H9 (cell line): ENCODE measurements around the gene SPECC1L. TPM values are rescaled to one million over a fixed set of nuclear protein-coding genes. Genes with fewer than 3 reads are reported as not detected.

Source experiments
- DNase-seq: peaks from one replicate; pipeline ENCODE4 v3.0.0-alpha.2; 2017
- H2AFZ ChIP-seq: one replicate; pipeline ENCODE4 v1.6.1; 2013; ENCODE audit warnings: mild to moderate bottlenecking, low read length, control low read depth, moderate library complexity
- H2AK5ac ChIP-seq: 2 replicates; pipeline ENCODE4 v1.6.1; 2013; ENCODE audit warnings: low read length, control low read depth, mixed read lengths; ENCODE audit not compliant: insufficient read length
- H2BK120ac ChIP-seq: one replicate; pipeline ENCODE4 v1.6.1; 2013; ENCODE audit warnings: low read depth, mild to moderate bottlenecking, low read length, control low read depth, inconsistent platforms; ENCODE audit not compliant: poor library complexity, severe bottlenecking
- H2BK12ac ChIP-seq: 2 replicates; pipeline ENCODE4 v1.6.1; 2013; ENCODE audit warnings: low read length, control low read depth, mixed read lengths, low read depth; ENCODE audit not compliant: insufficient read length
- H2BK15ac ChIP-seq: 2 replicates; pipeline ENCODE4 v1.6.1; 2013; ENCODE audit warnings: low read depth, low read length, control low read depth
- H2BK20ac ChIP-seq: one replicate; pipeline ENCODE4 v1.6.1; 2013; ENCODE audit warnings: low read depth, mild to moderate bottlenecking, low read length, control low read depth, inconsistent platforms; ENCODE audit not compliant: poor library complexity, severe bottlenecking
- H2BK5ac ChIP-seq: 2 replicates; pipeline ENCODE4 v1.6.1; 2013; ENCODE audit warnings: low read length, control low read depth, mixed read lengths; ENCODE audit not compliant: insufficient read length
- H3K14ac ChIP-seq: 2 replicates; pipeline ENCODE4 v1.6.1; 2013; ENCODE audit warnings: low read length, control low read depth; ENCODE audit not compliant: insufficient read depth
- H3K18ac ChIP-seq: 2 replicates; pipeline ENCODE4 v1.6.1; 2013; ENCODE audit warnings: low read depth, mild to moderate bottlenecking, mixed read lengths, low read length, control low read depth; ENCODE audit not compliant: insufficient read length
- H3K23ac ChIP-seq: 2 replicates; pipeline ENCODE4 v1.6.1; 2013; ENCODE audit warnings: low read length, control low read depth, mixed read lengths, low read depth; ENCODE audit not compliant: insufficient read length
- H3K23me2 ChIP-seq: 2 replicates; pipeline ENCODE4 v1.6.1; 2013; ENCODE audit warnings: low read depth, mild to moderate bottlenecking, mixed read lengths, low read length, control low read depth; ENCODE audit not compliant: insufficient read length, poor library complexity, severe bottlenecking
- H3K27ac ChIP-seq: 2 replicates; pipeline ENCODE4 v1.5.1; 2013; ENCODE audit warnings: low read length, control low read depth, mixed read lengths, low read depth; ENCODE audit not compliant: insufficient read length
- H3K27me3 ChIP-seq: 2 replicates; pipeline ENCODE4 v1.6.1; 2013; ENCODE audit warnings: low read length, control low read depth, inconsistent platforms; ENCODE audit not compliant: insufficient read depth
- H3K4ac ChIP-seq: 2 replicates; pipeline ENCODE4 v1.6.1; 2013; ENCODE audit warnings: low read depth, mild to moderate bottlenecking, control low read depth, inconsistent platforms, low read length, moderate library complexity
- H3K4me1 ChIP-seq: 2 replicates; pipeline ENCODE4 v1.6.1; 2013; ENCODE audit warnings: low read length, control low read depth, inconsistent platforms; ENCODE audit not compliant: insufficient read depth
- H3K4me2 ChIP-seq: 2 replicates; pipeline ENCODE4 v1.6.1; 2013; ENCODE audit warnings: low read length, control low read depth, mixed read lengths; ENCODE audit not compliant: insufficient read length, insufficient read depth
- H3K56ac ChIP-seq: 2 replicates; pipeline ENCODE4 v1.6.1; 2013; ENCODE audit warnings: low read depth, mild to moderate bottlenecking, mixed read lengths, low read length, control low read depth; ENCODE audit not compliant: insufficient read length
- H3K79me1 ChIP-seq: 2 replicates; pipeline ENCODE4 v1.6.1; 2013; ENCODE audit warnings: low read depth, mild to moderate bottlenecking, moderate library complexity, low read length, control low read depth, inconsistent platforms; ENCODE audit not compliant: insufficient read depth, poor library complexity, severe bottlenecking
- H3K79me2 ChIP-seq: 2 replicates; pipeline ENCODE4 v1.6.1; 2013; ENCODE audit warnings: low read length, control low read depth, inconsistent platforms; ENCODE audit not compliant: insufficient read depth
- H3K9ac ChIP-seq: 2 replicates; pipeline ENCODE4 v1.6.1; 2013; ENCODE audit warnings: low read length, control low read depth, mixed read lengths; ENCODE audit not compliant: insufficient read length; ENCODE audit errors: extremely low read depth
- H3K9me3 ChIP-seq: one replicate; pipeline ENCODE4 v1.6.1; 2013; ENCODE audit warnings: low read depth, low read length, inconsistent platforms; ENCODE audit not compliant: control insufficient read depth
- H3T11ph ChIP-seq: one replicate; pipeline ENCODE4 v1.6.1; 2013; ENCODE audit warnings: mild to moderate bottlenecking, low read length, control low read depth, inconsistent platforms
- H4K20me1 ChIP-seq: one replicate; pipeline ENCODE4 v1.6.1; 2013; ENCODE audit not compliant: control insufficient read depth, insufficient read length, insufficient read depth
- H4K5ac ChIP-seq: 2 replicates; pipeline ENCODE4 v1.6.1; 2013; ENCODE audit warnings: low read depth, mild to moderate bottlenecking, mixed read lengths, low read length, control low read depth; ENCODE audit not compliant: insufficient read length
- H4K8ac ChIP-seq: replicated peaks from 2 replicates; pipeline ENCODE4 v1.6.1; 2013; ENCODE audit warnings: low read length, control low read depth, mixed read lengths, low read depth; ENCODE audit not compliant: insufficient read length
- H4K91ac ChIP-seq: 2 replicates; pipeline ENCODE4 v1.6.1; 2013; ENCODE audit warnings: low read depth, mild to moderate bottlenecking, moderate library complexity, mixed read lengths, low read length, control low read depth; ENCODE audit not compliant: insufficient read length
- H3K27ac Mint-ChIP-seq, 3 experiments: 2 replicates in 2 of 3; 3 replicates in 1 of 3; pipeline ENCODE4 v1.8.0; 2020 to 2021; ENCODE audit warnings: mixed read lengths in 3 of 3, mild to moderate bottlenecking in 1 of 3, moderate library complexity in 1 of 3
- H3K27me3 Mint-ChIP-seq: 2 replicates; pipeline ENCODE4 v1.8.0; 2021; ENCODE audit warnings: low read depth, mild to moderate bottlenecking, moderate library complexity, mixed read lengths
- H3K36me3 Mint-ChIP-seq, 3 experiments: 2 replicates in 2 of 3; 3 replicates in 1 of 3; pipeline ENCODE4 v1.8.0; 2020 to 2021; ENCODE audit warnings: low read depth in 3 of 3, mixed read lengths in 3 of 3; ENCODE audit not compliant: insufficient read depth in 1 of 3
- H3K4me1 Mint-ChIP-seq, 2 experiments: 2 replicates each; pipeline ENCODE4 v1.8.0; 2020; ENCODE audit warnings: mixed read lengths in 2 of 2
- H3K4me3 Mint-ChIP-seq, 2 experiments: 2 replicates in 1 of 2; 3 replicates in 1 of 2; pipeline ENCODE4 v1.8.0; 2020 to 2021; ENCODE audit warnings: mild to moderate bottlenecking in 2 of 2, mixed read lengths in 2 of 2, moderate library complexity in 1 of 2
- H3K9me3 Mint-ChIP-seq, 2 experiments: 2 replicates in 1 of 2; 3 replicates in 1 of 2; pipeline ENCODE4 v1.8.0; 2020; ENCODE audit warnings: mild to moderate bottlenecking in 2 of 2, mixed read lengths in 2 of 2, moderate library complexity in 1 of 2
- WGBS: extraction: QIAGEN DNeasy Blood & Tissue Kit; methylation state at CpG from one replicate; pipeline ENCODE4 v1.1.7; 2013; ENCODE audit warnings: missing lambda C conversion rate, low lambda C conversion rate, mixed read lengths; ENCODE audit not compliant: insufficient read length; ENCODE audit errors: extremely low coverage; 5-methylcytosine and 5-hydroxymethylcytosine counted together
- total RNA-seq: library from RNA; stranded (reverse); gene quantifications from 2 replicates; pipeline ENCODE4 v1.2.1, GENCODE V29; 2021
- TF ChIP-seq, protein P1 (sequence below): fragments of 200-600 bp; sonication (generic); conservative IDR thresholded peaks from 3 replicates; pipeline ENCODE4 v1.8.0; 2021; ENCODE audit warnings: antibody characterized with exemption, mild to moderate bottlenecking

SPECC1L gene
- total RNA-seq, 1 experiment from 2014 or later, result 57.1 TPM

DNA sequence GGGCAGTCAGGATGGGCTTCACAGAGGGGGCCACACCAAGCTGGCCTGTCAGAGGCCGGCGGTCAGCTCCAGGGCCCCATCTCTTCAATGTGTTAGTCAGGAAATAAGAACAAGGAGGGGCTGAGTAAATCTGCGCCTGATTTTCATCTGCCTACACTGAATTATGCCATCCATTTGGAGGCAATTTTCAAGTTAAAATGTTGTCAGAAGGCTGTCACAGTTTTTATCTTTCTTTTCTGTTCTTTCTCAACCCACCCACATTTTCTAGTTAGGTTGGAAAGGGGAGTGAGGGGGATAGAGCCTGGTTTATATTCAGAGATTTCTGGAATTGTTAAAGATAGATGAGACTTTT lies 175.6 kb downstream of the SPECC1L start:
- Histone ChIP-seq H3K27ac (no peak overlapping the region), H2BK20ac (no peak overlapping the region), H3K23me2 (no peaks in the 10 kb centered on the region), H2BK120ac (no peak overlapping the region), H3K56ac (no peak overlapping the region), H4K91ac (no peak overlapping the region), H2BK12ac (no peak overlapping the region), H3K14ac (no peak overlapping the region), H4K5ac (no peak overlapping the region), H2BK15ac (no peak overlapping the region), H3K27me3 (no peaks in the 10 kb centered on the region), H2AFZ (no peak overlapping the region), H3K79me1 (no peaks in the 10 kb centered on the region), H3K4me2 (no peak overlapping the region), H3K18ac (no peak overlapping the region), H3K79me2 (no peaks in the 10 kb centered on the region), H3T11ph (no peak overlapping the region), H3K9me3 (no peaks in the 10 kb centered on the region), H4K20me1 (no peaks in the 10 kb centered on the region), H3K4me1 (0 out of 2 replicates have a peak, but pooled peaks cover 2% of the 10 kb centered on the region), H3K23ac (no peak overlapping the region), H4K8ac (no peak overlapping the region), H3K4ac (no peak overlapping the region), H2BK5ac (no peak overlapping the region), H2AK5ac (no peak overlapping the region), H3K9ac (no peak overlapping the region)
- TF ChIP-seq, protein P1, sequence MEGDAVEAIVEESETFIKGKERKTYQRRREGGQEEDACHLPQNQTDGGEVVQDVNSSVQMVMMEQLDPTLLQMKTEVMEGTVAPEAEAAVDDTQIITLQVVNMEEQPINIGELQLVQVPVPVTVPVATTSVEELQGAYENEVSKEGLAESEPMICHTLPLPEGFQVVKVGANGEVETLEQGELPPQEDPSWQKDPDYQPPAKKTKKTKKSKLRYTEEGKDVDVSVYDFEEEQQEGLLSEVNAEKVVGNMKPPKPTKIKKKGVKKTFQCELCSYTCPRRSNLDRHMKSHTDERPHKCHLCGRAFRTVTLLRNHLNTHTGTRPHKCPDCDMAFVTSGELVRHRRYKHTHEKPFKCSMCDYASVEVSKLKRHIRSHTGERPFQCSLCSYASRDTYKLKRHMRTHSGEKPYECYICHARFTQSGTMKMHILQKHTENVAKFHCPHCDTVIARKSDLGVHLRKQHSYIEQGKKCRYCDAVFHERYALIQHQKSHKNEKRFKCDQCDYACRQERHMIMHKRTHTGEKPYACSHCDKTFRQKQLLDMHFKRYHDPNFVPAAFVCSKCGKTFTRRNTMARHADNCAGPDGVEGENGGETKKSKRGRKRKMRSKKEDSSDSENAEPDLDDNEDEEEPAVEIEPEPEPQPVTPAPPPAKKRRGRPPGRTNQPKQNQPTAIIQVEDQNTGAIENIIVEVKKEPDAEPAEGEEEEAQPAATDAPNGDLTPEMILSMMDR, result no peak
- H3K9me3 Mint-ChIP-seq, result no peaks in the 10 kb centered on the region; a peak in 1 of 5 replicates
- H3K27ac Mint-ChIP-seq, result no peak overlapping the region
- peaks cover 16 to 25% of the 10 kb centered on the region in 2 experiments for H3K4me1 Mint-ChIP-seq
- H3K36me3 Mint-ChIP-seq, result no peaks in the 10 kb centered on the region
- no peaks in the 10 kb centered on the region; the same call in 1 of the 2 replicates for H3K27me3 Mint-ChIP-seq
- WGBS, result no CpG with 5 or more reads among the region's 3 CpGs
- H3K4me3 Mint-ChIP-seq, result no peak overlapping the region
- no peak for DNase-seq
